NB4 (cell line): ENCODE measurements around the gene GLCE.

Experiments used
- MYC ChIP-seq: IDR thresholded peaks from 2 replicates; pipeline ENCODE4 v1.6.1; 2011; ENCODE audit warnings: low read depth, low read length
- POLR2A ChIP-seq: IDR thresholded peaks from 2 replicates; pipeline ENCODE4 v1.6.1; 2011; ENCODE audit warnings: mild to moderate bottlenecking; ENCODE audit not compliant: insufficient read length; ENCODE audit errors: extremely low read depth
- TF ChIP-seq, protein P1 (sequence below): IDR thresholded peaks from one replicate; pipeline ENCODE4 v1.5.1; 2012; ENCODE audit warnings: low read depth, low read length

DNA sequence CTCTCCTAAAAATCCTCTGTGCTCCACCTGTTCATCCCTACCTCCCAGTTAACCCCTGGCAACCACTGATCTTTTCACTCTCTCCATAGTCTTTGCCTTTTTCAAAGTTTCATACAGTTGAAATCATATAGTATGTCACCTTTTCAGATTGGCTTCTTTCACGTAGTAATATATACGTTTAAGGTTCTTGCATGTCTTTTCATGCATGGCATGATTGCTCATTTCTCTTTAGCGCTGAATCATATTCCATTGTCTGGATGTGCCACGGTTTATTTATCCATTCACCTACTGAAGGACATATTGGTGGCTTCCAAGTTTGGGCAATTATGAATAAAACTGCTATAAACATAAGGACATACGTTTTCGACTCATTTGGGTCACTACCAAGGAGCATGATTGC, 28.7 kb downstream of the GLCE start:
- TF ChIP-seq, protein P1, sequence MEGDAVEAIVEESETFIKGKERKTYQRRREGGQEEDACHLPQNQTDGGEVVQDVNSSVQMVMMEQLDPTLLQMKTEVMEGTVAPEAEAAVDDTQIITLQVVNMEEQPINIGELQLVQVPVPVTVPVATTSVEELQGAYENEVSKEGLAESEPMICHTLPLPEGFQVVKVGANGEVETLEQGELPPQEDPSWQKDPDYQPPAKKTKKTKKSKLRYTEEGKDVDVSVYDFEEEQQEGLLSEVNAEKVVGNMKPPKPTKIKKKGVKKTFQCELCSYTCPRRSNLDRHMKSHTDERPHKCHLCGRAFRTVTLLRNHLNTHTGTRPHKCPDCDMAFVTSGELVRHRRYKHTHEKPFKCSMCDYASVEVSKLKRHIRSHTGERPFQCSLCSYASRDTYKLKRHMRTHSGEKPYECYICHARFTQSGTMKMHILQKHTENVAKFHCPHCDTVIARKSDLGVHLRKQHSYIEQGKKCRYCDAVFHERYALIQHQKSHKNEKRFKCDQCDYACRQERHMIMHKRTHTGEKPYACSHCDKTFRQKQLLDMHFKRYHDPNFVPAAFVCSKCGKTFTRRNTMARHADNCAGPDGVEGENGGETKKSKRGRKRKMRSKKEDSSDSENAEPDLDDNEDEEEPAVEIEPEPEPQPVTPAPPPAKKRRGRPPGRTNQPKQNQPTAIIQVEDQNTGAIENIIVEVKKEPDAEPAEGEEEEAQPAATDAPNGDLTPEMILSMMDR: no peak
- TF ChIP-seq POLR2A (no peak), MYC (no peak)
